HL-60 (cell line): ENCODE measurements around the gene SPA17.

Experiments used
- DNase-seq, 2 experiments: peaks; one replicate each; pipeline ENCODE4 v3.0.0-alpha.2; 2010 to 2020; ENCODE audit warnings: low read depth in 1 of 2, low spot score in 1 of 2
- H3K27ac ChIP-seq: fragments of 250-450 bp; sonication (Bioruptor Pico); replicated peaks from 2 replicates; pipeline ENCODE4 v1.5.1; 2020; ENCODE audit warnings: mild to moderate bottlenecking, moderate library complexity
- H3K27me3 ChIP-seq: fragments of 250-450 bp; sonication (Bioruptor Pico); 2 replicates; pipeline ENCODE4 v1.5.1; 2021; ENCODE audit warnings: mild to moderate bottlenecking, moderate library complexity; ENCODE audit not compliant: insufficient read depth, poor library complexity, severe bottlenecking
- H3K4me3 ChIP-seq: replicated peaks from 2 replicates; pipeline ENCODE4 v1.5.1; 2011; ENCODE audit warnings: mild to moderate bottlenecking, control low read depth, low read length; ENCODE audit not compliant: insufficient read depth
- GABPA ChIP-seq: IDR thresholded peaks from 2 replicates; pipeline ENCODE4 v1.6.1; 2012; ENCODE audit warnings: low read depth
- POLR2AphosphoS5 ChIP-seq: IDR thresholded peaks from 2 replicates; pipeline ENCODE4 v1.6.1; 2012; ENCODE audit warnings: low read depth
- SPI1 ChIP-seq: IDR thresholded peaks from 2 replicates; pipeline ENCODE4 v1.6.1; 2012; ENCODE audit warnings: low read depth, mild to moderate bottlenecking, borderline replicate concordance
- TF ChIP-seq, protein P1 (sequence below): IDR thresholded peaks from 2 replicates; pipeline ENCODE4 v1.6.1; 2012; ENCODE audit warnings: low read depth; ENCODE audit not compliant: insufficient replicate concordance
- TF ChIP-seq, protein P2 (sequence below): IDR thresholded peaks from one replicate; pipeline ENCODE4 v1.5.1; 2011; ENCODE audit warnings: low read length, control low read depth, inconsistent platforms; ENCODE audit not compliant: insufficient read depth

Gene SPA17

DNA sequence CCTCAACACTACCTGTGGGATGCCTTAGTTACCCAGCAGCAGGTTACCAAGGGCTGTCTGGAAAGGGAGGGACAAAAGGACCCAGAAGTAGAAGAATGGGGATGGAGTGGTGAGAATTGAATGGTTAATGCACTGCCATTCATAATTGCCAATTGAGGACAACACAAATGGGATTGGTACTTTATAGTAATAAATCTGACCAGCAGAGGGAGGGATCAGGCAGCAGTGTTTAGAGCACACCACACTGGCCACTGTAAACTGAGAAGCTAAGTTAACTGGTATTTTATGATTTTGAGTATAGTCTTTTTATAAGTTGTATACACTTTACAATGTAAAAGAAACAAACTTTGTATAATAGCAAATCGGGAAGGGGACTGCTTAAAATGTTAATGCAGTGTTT is 40.3 kb upstream of the SPA17 start:
- TF ChIP-seq SPI1: no peak
- TF ChIP-seq, protein P1, sequence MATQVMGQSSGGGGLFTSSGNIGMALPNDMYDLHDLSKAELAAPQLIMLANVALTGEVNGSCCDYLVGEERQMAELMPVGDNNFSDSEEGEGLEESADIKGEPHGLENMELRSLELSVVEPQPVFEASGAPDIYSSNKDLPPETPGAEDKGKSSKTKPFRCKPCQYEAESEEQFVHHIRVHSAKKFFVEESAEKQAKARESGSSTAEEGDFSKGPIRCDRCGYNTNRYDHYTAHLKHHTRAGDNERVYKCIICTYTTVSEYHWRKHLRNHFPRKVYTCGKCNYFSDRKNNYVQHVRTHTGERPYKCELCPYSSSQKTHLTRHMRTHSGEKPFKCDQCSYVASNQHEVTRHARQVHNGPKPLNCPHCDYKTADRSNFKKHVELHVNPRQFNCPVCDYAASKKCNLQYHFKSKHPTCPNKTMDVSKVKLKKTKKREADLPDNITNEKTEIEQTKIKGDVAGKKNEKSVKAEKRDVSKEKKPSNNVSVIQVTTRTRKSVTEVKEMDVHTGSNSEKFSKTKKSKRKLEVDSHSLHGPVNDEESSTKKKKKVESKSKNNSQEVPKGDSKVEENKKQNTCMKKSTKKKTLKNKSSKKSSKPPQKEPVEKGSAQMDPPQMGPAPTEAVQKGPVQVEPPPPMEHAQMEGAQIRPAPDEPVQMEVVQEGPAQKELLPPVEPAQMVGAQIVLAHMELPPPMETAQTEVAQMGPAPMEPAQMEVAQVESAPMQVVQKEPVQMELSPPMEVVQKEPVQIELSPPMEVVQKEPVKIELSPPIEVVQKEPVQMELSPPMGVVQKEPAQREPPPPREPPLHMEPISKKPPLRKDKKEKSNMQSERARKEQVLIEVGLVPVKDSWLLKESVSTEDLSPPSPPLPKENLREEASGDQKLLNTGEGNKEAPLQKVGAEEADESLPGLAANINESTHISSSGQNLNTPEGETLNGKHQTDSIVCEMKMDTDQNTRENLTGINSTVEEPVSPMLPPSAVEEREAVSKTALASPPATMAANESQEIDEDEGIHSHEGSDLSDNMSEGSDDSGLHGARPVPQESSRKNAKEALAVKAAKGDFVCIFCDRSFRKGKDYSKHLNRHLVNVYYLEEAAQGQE: no peak
- no peak for TF ChIP-seq GABPA
- TF ChIP-seq, protein P2, sequence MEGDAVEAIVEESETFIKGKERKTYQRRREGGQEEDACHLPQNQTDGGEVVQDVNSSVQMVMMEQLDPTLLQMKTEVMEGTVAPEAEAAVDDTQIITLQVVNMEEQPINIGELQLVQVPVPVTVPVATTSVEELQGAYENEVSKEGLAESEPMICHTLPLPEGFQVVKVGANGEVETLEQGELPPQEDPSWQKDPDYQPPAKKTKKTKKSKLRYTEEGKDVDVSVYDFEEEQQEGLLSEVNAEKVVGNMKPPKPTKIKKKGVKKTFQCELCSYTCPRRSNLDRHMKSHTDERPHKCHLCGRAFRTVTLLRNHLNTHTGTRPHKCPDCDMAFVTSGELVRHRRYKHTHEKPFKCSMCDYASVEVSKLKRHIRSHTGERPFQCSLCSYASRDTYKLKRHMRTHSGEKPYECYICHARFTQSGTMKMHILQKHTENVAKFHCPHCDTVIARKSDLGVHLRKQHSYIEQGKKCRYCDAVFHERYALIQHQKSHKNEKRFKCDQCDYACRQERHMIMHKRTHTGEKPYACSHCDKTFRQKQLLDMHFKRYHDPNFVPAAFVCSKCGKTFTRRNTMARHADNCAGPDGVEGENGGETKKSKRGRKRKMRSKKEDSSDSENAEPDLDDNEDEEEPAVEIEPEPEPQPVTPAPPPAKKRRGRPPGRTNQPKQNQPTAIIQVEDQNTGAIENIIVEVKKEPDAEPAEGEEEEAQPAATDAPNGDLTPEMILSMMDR: no peak
- no peak for TF ChIP-seq POLR2AphosphoS5
- Histone ChIP-seq H3K27me3 (no peaks in the 10 kb centered on the region), H3K4me3 (no peak overlapping the region), H3K27ac (no peak overlapping the region)
- no peak for DNase-seq

DNA sequence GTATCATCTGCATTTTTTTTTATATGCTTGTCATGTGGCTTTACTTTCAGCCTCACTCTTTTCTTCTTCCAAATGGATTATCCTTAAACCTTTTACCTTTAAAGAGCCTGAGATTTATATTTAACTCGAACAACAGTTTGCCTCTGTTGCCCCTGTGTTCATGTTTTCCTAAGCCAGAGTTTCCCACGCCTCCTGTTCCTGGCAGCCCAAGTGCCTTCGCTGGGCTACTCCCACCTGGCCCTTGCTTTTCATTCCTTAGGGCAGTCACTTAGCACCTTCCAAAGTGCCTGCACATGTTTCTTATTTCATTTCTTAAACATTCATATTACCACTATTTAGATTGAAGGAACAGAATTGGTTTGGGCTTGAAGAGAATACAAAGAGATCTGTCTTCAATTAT is 37.8 kb upstream of the SPA17 start:
- H3K27me3 ChIP-seq: no peaks in the 10 kb centered on the region
- DNase-seq: no peak
- H3K4me3 ChIP-seq: no peak overlapping the region
- no peak overlapping the region for H3K27ac ChIP-seq
- TF ChIP-seq, protein P1: no peak
- TF ChIP-seq GABPA (no peak), SPI1 (no peak)
- TF ChIP-seq, protein P2: no peak

DNA sequence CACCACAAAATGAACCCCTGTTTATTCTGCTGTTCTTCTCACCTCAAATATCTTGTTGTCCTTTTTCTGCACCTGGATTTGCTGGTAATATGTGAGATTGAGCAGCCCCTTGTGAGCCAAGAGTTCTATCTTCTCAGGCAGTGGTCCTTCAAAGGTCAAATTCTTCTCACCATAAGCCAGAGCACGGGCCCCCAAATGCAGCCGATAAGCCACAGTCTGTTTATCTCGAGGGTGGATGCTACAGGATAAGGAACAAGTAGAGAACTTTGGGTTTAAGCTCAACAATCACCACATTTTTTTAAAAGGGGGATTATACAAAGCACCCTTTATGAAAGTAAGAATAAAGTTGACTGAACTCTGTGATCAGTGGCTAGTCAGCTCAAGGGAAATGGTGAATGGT is 35.2 kb upstream of the SPA17 start:
- TF ChIP-seq, protein P2: no peak
- TF ChIP-seq SPI1 (no peak), GABPA (no peak), POLR2AphosphoS5 (no peak)
- TF ChIP-seq, protein P1: no peak
- no peak overlapping the region for H3K4me3 ChIP-seq
- no peaks in the 10 kb centered on the region for H3K27me3 ChIP-seq
- H3K27ac ChIP-seq: no peak overlapping the region
- DNase-seq: no peak
